ENCODE data around the gene GSTM3. TPM values are rescaled to one million over a fixed set of nuclear protein-coding genes. Genes with fewer than 3 reads are reported as not detected.
"Not testable (repeated sequence)": the region's sequence is repeated elsewhere in the genome, so short reads cannot be mapped to it uniquely, and the experiment has no call there.

GSTM3 gene
- polyA plus RNA-seq, 3 donors = 160 to 233 (median 205) TPM

- DNase-seq = no peak
Measured at GRCh38 chr1:109764561-109765482, 24.0 kb upstream of the GSTM3 start.

- DNase-seq = no peak
Measured at GRCh38 chr1:109763646-109764415, 23.0 kb upstream of the GSTM3 start, which contains the start of gene EPS8L3. EPS8L3 (minus strand) TSS chr1:109763923; CDS start chr1:109761749, 2,174 bp downstream.

- no peak for DNase-seq
Measured at GRCh38 chr1:109762821-109763645, 22.2 kb upstream of the GSTM3 start.

GRCh38 chr1:109762039-109762585 lies 21.3 kb upstream of the GSTM3 start:
- DNase-seq = no peak

- no peak for DNase-seq
Measured at GRCh38 chr1:109761227-109762038, 20.6 kb upstream of the GSTM3 start.

GRCh38 chr1:109760581-109761226 lies 19.9 kb upstream of the GSTM3 start:
- DNase-seq = no peak

GRCh38 chr1:109759513-109760334 lies 18.9 kb upstream of the GSTM3 start:
- no peak for DNase-seq

- DNase-seq = no peak
Measured at GRCh38 chr1:109757936-109758786, 17.3 kb upstream of the GSTM3 start.

GRCh38 chr1:109756848-109757521 lies 16.1 kb upstream of the GSTM3 start:
- DNase-seq = no peak

GRCh38 chr1:109756325-109756724 lies 15.5 kb upstream of the GSTM3 start:
- not testable (repeated sequence) for DNase-seq

- no peak for DNase-seq
Measured at GRCh38 chr1:109754738-109755137, 13.9 kb upstream of the GSTM3 start.

GRCh38 chr1:109751531-109752260 lies 10.9 kb upstream of the GSTM3 start:
- no peak for DNase-seq

GRCh38 chr1:109750920-109751319 lies 10.1 kb upstream of the GSTM3 start:
- no peak for DNase-seq

- DNase-seq = no peak
Measured at GRCh38 chr1:109750241-109750882, 9.5 kb upstream of the GSTM3 start.

GRCh38 chr1:109749221-109749620 lies 8.4 kb upstream of the GSTM3 start:
- no peak for DNase-seq

GRCh38 chr1:109748311-109748710 lies 7.5 kb upstream of the GSTM3 start:
- not testable (repeated sequence) for DNase-seq

All from renal pelvis (tissue), 4 donors.